ENCODE measurements around the gene RIMS1. TPM values are rescaled to one million over a fixed set of nuclear protein-coding genes. Genes with fewer than 3 reads are reported as not detected.

Gene RIMS1
- polyA plus RNA-seq, 1 experiment: 0.91 TPM

GRCh38 chr6:72414657-72415056, 528.3 kb downstream of the RIMS1 start:
- no peak for DNase-seq (ENCODE audit: low read depth, low spot score)
- no peak overlapping the region for H3K4me3 ChIP-seq (ENCODE audit: low read depth, low read length)
- H3K27ac ChIP-seq (ENCODE audit: low read depth, low read length): no peak overlapping the region
- CTCF ChIA-PET: interaction anchor here (7.0 to 10.4 kb wide), 2 partner anchors 168 to 204 kb away, joined by 92 to 217 read pairs; partner anchors contain the start of gene KCNQ5
- H3K9me3 ChIP-seq (ENCODE audit: control insufficient read depth, insufficient read depth, low read length): no peaks in the 10 kb centered on the region
- POLR2A ChIA-PET: no interaction called here
- H3K27me3 ChIP-seq (ENCODE audit: control insufficient read depth, insufficient read depth, low read length): no peaks in the 10 kb centered on the region
- TF ChIP-seq CTCF (IDR thresholded peaks at IDR 0.05; ENCODE audit: low read depth, low read length): no peak

GRCh38 chr6:72416744-72417465, 530.6 kb downstream of the RIMS1 start:
- no peak for DNase-seq (ENCODE audit: low read depth, low spot score)
- ChIA-PET POLR2A (no interaction called here), CTCF (interaction anchor here (0.6 to 10.4 kb wide), 5 partner anchors 24 to 709 kb away, joined by 3 to 217 read pairs (median 6); no protein-coding TSS in a partner anchor)
- no peak for TF ChIP-seq CTCF (IDR thresholded peaks at IDR 0.05; ENCODE audit: low read depth, low read length)
- Histone ChIP-seq H3K27ac (ENCODE audit: low read depth, low read length) (no peak overlapping the region), H3K27me3 (ENCODE audit: control insufficient read depth, insufficient read depth, low read length) (no peaks in the 10 kb centered on the region), H3K9me3 (ENCODE audit: control insufficient read depth, insufficient read depth, low read length) (no peaks in the 10 kb centered on the region), H3K4me3 (ENCODE audit: low read depth, low read length) (no peak overlapping the region)

GRCh38 chr6:72417759-72418158, 531.4 kb downstream of the RIMS1 start:
- Histone ChIP-seq H3K27me3 (ENCODE audit: control insufficient read depth, insufficient read depth, low read length) (no peaks in the 10 kb centered on the region), H3K4me3 (ENCODE audit: low read depth, low read length) (no peak overlapping the region), H3K27ac (ENCODE audit: low read depth, low read length) (no peak overlapping the region), H3K9me3 (ENCODE audit: control insufficient read depth, insufficient read depth, low read length) (no peaks in the 10 kb centered on the region)
- POLR2A ChIA-PET: no interaction called here
- no peak for DNase-seq (ENCODE audit: low read depth, low spot score)
- no peak for TF ChIP-seq CTCF (IDR thresholded peaks at IDR 0.05; ENCODE audit: low read depth, low read length)
- CTCF ChIA-PET: interaction anchor here (0.8 to 10.4 kb wide), 5 partner anchors 165 to 712 kb away, joined by 3 to 217 read pairs (median 7); no protein-coding TSS in a partner anchor

- H3K4me3 ChIP-seq (ENCODE audit: low read depth, low read length): no peak overlapping the region
- peak; percentile 62 for DNase-seq (ENCODE audit: low read depth, low spot score)
- ChIA-PET CTCF (interaction anchor here (0.6 to 10.4 kb wide), 5 partner anchors 164 to 1060 kb away, joined by 3 to 217 read pairs (median 5); no protein-coding TSS in a partner anchor), POLR2A (no interaction called here)
- no peaks in the 10 kb centered on the region for H3K9me3 ChIP-seq (ENCODE audit: control insufficient read depth, insufficient read depth, low read length)
- no peaks in the 10 kb centered on the region for H3K27me3 ChIP-seq (ENCODE audit: control insufficient read depth, insufficient read depth, low read length)
- no peak for TF ChIP-seq CTCF (IDR thresholded peaks at IDR 0.05; ENCODE audit: low read depth, low read length)
- H3K27ac ChIP-seq (ENCODE audit: low read depth, low read length): no peak overlapping the region
Observed at GRCh38 chr6:72418495-72418894, 532.1 kb downstream of the RIMS1 start.

GRCh38 chr6:72419966-72420365, 533.6 kb downstream of the RIMS1 start:
- no peak for DNase-seq (ENCODE audit: low read depth, low spot score)
- no peaks in the 10 kb centered on the region for H3K27me3 ChIP-seq (ENCODE audit: control insufficient read depth, insufficient read depth, low read length)
- ChIA-PET CTCF (interaction anchor here (2.2 to 6.3 kb wide), 2 partner anchors 8 to 161 kb away, joined by 13 to 39 read pairs; no protein-coding TSS in a partner anchor), POLR2A (no interaction called here)
- no peaks in the 10 kb centered on the region for H3K9me3 ChIP-seq (ENCODE audit: control insufficient read depth, insufficient read depth, low read length)
- no peak overlapping the region for H3K27ac ChIP-seq (ENCODE audit: low read depth, low read length)
- no peak overlapping the region for H3K4me3 ChIP-seq (ENCODE audit: low read depth, low read length)
- TF ChIP-seq CTCF (IDR thresholded peaks at IDR 0.05; ENCODE audit: low read depth, low read length): no peak
